NCI-H748 (cell line): Measurements from ENCODE around the gene ARHGAP24.
"Not testable (repeated sequence)": the region's sequence is repeated elsewhere in the genome, so short reads cannot be mapped to it uniquely, and the experiment has no call there.

Experiments used
- DNase-seq: peaks from one replicate; lab custom pipeline; 2025; ENCODE audit not compliant: unreplicated experiment; lab: John Stamatoyannopoulos, UW

Gene ARHGAP24

GRCh38 chr4:85946821-85947220, 471.9 kb downstream of the ARHGAP24 start:
- no peak for DNase-seq

GRCh38 chr4:85951099-85951498, 476.1 kb downstream of the ARHGAP24 start:
- DNase-seq: no peak

DNA sequence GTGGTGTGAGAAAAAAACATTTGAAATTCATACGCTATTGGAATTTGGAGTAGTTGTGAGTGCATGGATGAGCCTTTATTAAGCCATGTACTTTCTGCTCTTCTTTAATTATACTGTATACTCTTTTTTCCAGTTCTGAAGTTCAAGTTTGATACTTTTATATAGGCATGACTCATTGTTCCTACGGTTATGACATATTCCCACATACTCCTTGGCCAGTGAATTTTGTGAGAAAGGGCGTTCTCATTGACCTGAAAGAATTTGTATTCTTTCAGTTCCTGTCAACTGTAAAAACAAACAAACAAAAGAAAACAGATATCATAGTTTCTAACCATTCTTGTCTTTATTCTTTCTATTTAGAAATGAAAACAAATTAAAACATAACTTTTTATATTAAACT, 477.6 kb downstream of the ARHGAP24 start:
- DNase-seq: no peak

DNA sequence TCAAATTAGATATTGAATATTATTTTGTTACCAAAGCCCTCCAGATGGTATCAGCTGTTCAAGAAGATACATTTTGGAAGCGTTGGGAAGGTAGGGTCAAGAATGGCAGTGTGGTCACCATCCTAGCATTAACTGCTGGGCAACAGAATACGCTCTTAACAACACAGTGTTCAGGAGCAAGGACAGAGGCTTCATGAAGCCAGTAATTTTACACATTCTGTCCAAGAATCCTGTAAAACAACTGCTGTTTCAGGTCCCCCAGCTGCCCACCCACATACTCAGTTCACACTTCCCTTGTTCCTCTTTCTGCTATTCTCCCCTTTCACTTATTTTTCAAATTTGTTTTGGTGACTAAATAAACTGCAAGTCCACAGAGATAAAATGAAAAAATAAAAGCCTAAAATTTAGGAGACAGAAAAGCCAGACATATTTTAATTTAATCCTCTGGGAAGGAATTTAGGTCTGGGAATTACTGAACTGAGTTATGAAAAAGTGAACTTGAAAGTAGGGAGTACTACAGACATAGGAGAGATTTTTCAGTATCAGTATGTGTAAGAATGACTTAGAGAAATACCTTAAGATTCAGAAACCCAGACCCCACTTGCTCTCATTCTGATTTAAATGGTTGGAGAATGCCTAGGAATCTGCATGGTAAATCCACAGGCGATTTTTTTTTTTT, 478.2 kb downstream of the ARHGAP24 start:
- no peak for DNase-seq

GRCh38 chr4:85953651-85954018, 478.7 kb downstream of the ARHGAP24 start:
- no peak for DNase-seq

- DNase-seq: no peak
Measured at GRCh38 chr4:85955620-85956292, 480.8 kb downstream of the ARHGAP24 start.

- no peak for DNase-seq
Measured at GRCh38 chr4:85956293-85956945, 481.5 kb downstream of the ARHGAP24 start.

DNA sequence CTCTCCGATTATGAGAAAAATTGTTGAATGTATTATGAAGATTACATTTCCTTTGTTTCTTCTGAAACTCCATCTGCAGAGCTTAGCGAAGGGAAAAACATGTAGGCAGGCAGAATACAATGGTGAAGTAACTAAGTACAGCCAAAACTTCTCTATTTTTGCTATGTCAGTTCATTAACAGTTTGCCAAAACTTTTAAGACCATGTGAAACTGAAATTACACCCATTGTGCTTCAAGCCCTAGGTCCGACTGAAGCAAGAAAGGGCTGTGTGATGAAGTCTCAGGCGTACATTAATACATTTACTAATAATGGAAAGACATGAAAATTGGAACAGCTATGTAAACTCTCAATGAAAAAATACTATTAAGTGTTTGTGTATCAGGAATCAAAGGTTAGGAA, 486.9 kb downstream of the ARHGAP24 start:
- DNase-seq: no peak

DNA sequence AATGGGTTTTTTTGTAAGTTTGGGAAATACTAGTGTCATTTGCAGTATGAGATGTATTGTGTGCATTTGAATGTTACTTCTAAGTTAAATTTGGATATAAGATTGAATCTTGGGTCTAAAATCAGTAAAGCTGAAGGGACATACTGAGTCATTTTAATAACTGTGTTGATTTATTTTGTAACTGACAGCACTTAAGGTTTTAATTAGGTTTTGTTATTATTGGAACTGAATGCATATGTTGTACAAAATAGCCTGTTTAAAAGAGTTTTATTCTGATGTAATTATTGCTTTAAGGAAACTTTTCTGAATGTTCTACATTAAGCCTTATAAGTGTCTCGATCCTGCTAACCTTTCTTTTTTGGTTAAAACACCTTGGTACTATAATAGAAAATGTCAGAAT, 488.3 kb downstream of the ARHGAP24 start:
- no peak for DNase-seq

- no peak for DNase-seq
Measured at GRCh38 chr4:85964298-85964697, 489.3 kb downstream of the ARHGAP24 start.

DNA sequence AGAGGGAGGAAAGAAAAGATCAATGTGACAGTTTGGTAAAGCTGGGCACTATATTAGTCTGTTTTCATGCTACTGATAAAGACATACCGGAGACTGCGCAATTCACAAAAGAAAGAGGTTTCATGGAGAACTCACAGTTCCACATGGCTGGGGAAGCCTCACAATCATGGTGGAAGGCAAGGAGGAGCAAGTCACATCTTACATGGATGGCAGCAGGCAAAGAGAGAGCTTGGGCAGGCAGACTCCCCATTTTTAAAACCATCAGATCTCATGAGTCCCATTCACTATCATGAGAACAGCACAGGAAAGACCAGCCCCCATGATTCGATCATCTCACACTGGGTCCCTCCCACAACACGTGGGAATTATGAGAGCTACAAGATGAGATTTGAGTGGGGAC, 490.1 kb downstream of the ARHGAP24 start:
- DNase-seq: not testable (repeated sequence)

DNA sequence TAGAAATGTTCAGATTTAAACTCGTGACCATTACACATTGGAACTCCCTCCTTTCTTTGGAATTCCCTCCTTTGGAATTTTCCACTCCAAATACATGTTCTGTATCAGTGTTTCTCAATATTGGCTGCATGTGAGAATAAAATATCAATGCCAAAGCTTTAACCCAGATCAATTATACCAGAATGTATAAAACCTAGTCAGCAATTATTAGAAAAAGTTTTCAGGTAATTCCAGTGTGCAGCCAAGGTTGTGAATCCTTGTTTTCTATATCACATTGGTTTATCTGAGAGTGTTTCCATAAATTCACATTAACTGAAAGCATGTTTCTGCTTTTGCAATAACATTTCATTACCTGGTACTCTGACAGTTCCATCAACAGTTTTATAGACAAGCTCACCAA, 490.6 kb downstream of the ARHGAP24 start:
- no peak for DNase-seq

DNA sequence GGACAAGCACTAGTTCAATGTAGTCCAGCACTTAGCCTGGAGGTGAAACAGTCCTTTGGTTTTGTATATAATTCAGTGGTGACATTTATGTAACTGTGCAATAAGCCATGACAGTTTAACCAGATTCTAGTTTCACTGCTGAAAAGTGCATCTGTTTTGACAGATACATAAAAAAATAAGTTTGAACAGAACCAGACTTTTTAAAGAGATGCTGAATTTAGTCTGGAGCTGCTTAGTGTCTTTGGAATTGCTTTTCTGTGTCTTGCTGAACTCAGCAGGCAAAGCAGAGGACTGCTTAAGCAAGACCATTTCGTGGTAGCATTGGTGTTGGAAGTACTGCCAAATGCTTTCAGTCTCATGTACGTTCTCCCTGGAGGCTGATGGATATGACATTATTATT, 491.4 kb downstream of the ARHGAP24 start:
- DNase-seq: no peak

- DNase-seq: no peak
Measured at GRCh38 chr4:85967872-85968271, 492.9 kb downstream of the ARHGAP24 start.

- DNase-seq: peak; percentile 29
Measured at GRCh38 chr4:85968945-85969819, 494.2 kb downstream of the ARHGAP24 start.

GRCh38 chr4:85970535-85970934, 495.6 kb downstream of the ARHGAP24 start:
- no peak for DNase-seq

DNA sequence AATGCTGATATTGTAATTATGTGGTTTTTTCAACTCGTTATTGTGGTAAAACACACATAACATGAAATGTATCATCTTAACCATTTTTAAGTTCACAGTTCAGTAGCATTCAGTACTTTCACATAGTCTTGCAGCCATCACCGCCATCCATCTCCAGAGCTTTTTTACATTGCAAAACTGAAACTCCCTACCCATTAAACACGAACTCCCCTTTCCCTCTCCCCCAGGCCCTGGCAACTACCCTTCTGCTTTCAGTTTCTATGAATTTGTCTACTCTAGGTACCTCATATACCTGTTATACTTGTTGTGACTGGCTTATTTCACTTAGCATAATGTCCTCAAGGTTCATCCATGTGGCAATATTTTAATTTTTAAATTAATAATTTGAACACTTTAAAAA, 504.3 kb downstream of the ARHGAP24 start:
- no peak for DNase-seq

GRCh38 chr4:85986266-85986665, 511.3 kb downstream of the ARHGAP24 start:
- DNase-seq: no peak

DNA sequence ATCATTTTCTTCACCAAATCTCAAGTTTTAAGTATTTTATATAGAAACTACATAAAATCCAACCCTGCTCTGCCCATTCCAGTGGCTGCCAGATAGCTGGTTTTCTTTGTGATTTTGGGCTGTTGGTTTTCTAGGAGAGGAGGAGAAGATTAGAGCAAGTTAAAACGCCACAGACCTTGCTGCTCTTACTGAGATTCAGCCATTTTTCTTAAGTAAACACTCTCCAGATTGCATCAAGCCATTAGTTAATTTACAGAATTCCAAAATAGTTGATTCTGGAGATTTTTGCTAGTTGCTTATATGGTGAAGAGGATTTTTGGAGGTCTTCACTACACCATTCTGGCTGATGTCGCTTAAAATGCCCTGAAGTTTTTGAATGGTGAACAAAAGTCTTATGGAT, 518.7 kb downstream of the ARHGAP24 start:
- no peak for DNase-seq

GRCh38 chr4:85994576-85994975, 519.6 kb downstream of the ARHGAP24 start:
- DNase-seq: no peak

- no peak for DNase-seq
Measured at GRCh38 chr4:85995361-85995760, 520.4 kb downstream of the ARHGAP24 start.
